GM21447 (cell line): ENCODE data around the gene IL34.

Source experiments
- ATAC-seq: cut with Tn5 transposase; IDR thresholded peaks from one replicate; pipeline ENCODE4 v1.9.1; 2021; ENCODE audit not compliant: unreplicated experiment

Gene IL34

GRCh38 chr16:70687671-70688245, 41.4 kb downstream of the IL34 start:
- no peak for ATAC-seq

- ATAC-seq: no peak
These were observed 41.9 kb downstream of the IL34 start for GRCh38 chr16:70688246-70688742.

DNA sequence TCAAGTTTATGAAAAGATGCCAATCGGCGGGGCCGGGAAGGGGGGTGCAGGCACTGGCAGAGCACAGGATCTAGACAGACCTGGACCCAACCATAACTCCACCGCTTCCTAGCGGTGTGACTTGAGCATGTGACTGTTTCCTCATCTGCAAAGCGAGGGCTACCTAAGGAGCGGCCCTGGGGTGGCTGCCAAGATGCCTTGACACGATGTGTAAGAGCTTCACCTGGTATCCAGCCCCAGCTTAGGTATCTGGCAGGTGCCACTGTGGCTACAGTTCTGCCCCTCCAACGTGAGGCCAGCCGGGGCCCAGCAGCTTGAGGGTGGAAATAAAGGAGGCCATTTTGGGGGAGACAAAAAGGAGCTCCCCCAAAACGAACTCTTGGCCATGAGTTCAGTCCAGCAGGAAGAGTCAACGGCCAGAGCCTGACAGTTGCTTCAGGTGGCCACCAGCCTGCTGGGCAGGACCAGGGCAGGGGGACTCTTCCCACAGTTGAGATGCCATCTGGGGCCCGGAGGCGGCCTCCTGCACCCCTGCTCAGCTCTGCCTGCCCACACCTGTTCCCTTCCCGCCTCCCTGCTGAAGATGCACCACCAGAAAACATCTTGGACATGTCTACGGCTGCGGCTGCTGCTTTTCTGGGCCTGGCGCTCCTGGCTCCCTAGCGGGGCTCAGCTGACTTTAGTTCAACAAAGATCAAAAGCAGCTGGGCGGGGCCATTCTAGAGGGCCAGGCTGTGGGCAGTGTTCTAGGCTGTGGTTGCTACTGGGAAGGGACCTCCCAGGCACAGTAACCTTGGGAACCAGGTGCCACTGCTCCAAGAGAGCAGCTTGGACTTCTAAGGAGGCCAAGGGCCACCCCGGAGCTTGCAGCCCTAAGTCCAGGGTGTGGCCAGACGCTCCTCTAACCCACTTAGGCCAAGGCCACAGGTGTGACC, 42.9 kb downstream of the IL34 start:
- ATAC-seq: no peak

- no peak for ATAC-seq
These were observed 43.9 kb downstream of the IL34 start for GRCh38 chr16:70689970-70690891.

- no peak for ATAC-seq
These were observed 45.1 kb downstream of the IL34 start for GRCh38 chr16:70691223-70692129.

GRCh38 chr16:70692130-70692872, 45.9 kb downstream of the IL34 start:
- no peak for ATAC-seq

GRCh38 chr16:70692873-70693671, 46.7 kb downstream of the IL34 start:
- ATAC-seq: no peak

GRCh38 chr16:70694088-70694867, 47.9 kb downstream of the IL34 start:
- no peak for ATAC-seq

- ATAC-seq: no peak
These were observed 48.5 kb downstream of the IL34 start for GRCh38 chr16:70694868-70695218.

DNA sequence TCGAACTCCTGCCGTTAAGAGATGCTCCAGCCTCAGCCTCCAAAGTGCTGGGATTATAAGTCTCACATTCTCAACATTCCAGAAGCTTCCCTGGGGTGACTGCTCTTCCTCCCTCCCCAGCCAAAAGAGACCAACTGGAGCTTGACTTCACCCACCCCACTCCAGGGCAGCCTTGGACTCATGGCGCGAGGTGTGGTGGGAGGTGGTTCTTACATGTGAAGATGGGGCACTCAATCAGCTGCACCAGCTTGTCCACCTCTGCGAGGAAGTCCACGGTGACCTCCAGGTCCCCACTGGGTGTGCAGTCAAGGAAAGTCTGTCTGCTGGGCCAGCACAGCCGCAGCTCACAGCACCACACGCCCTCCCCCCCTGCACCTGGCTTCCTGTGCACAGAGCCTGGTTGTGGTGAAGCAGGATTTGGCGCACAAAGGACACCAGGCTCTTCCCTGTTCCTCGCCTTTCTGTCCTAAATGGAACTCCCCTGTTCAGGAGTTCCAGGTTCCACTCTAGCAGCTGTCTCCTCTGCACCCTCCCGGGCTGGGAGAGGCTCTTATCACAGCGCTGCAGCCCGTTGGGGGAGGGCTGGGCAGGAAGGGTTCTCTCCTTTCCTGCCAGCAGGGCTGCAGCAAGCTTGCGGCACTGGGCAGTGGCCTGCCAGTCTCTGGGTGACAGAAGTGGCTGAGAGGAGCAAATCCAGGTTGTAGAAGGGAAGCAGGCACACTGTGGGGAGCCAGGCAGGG, 49.1 kb downstream of the IL34 start:
- ATAC-seq: no peak

DNA sequence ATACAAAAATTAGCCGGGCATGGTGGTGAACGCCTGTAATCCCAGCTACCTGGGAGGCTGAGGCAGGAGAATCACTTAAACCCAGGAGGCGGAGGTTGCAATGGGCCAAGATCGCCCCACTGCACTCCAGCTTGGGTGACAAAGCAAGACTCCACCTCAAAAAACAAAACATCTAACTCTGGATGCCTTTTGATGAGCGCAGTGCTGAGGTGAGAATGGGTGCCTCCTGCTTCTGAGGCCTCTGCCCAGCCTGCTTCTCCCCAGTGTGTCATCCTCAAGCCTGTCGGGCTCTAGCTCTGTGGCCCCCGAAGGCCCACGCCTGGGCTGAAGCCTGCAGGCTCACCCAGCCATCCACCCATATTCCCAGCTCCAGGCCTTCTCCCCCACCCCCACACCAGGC, 50.0 kb downstream of the IL34 start:
- no peak for ATAC-seq

DNA sequence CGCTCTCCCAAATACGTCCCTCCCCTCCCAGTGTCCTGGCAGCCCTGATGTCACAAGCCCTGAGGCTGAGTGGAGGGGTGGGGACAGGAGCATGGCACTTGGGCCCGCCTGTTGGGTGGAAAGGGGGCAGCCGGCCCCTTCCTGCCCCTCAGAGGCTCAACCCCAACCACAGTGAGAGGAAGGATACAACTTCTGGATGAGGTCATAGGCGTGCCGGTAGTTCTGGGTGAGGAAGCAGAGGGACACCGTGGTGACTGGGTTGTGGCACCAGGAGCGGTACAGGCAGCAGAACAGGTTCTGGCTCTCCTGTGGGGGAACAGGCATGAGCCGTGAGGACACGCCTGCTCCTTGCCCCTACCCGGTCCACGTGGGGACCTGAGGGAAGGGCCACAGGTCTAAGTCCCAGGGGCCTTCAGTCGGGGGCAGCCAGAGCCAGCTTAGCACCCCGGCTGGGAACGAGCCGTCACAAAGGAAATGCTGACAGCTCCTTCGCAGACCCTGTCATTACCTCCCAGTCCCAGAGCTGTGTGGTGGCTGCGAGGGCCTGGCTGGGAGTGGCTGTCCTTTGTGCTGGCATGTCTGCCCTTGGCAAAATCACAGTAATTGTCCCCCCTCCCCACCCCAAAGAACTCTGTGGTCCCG, 50.7 kb downstream of the IL34 start:
- ATAC-seq: no peak

DNA sequence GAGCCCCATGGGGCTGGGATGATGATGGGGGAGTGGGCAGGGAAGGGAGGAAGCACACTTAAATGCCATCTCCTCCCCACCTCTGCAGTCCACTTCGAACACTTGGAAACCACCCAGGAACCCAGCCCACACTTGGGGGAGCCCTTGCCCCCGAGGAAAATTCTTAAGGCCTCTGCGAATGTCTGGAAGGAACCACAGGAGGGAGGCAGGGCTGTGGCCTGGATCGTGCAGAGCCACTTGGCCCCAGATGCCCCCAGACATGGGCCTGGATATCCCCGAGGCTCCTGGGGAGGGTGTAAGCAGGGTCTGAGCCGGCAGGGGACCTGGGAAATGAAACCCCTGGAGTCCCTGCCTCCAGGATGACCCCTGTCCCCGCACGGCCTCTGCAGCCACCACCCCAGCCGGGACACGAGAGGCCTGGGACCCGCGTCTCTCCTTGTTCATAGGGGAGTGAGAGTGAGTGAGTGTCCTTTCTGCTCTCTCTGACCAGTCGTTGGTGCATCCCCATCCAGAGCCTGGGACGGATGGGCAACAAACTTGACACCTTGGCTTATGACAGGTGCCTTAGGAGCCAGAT, 51.3 kb downstream of the IL34 start:
- no peak for ATAC-seq

- no peak for ATAC-seq
These were observed 52.5 kb downstream of the IL34 start for GRCh38 chr16:70698901-70699300.

GRCh38 chr16:70699696-70700095, 53.3 kb downstream of the IL34 start:
- no peak for ATAC-seq
